ENCODE measurements around the gene VDR. TPM values are rescaled to one million over a fixed set of nuclear protein-coding genes. Genes with fewer than 3 reads are reported as not detected.

The VDR gene
- polyA plus RNA-seq, 1 donor from 2014 or later = not detected

DNA sequence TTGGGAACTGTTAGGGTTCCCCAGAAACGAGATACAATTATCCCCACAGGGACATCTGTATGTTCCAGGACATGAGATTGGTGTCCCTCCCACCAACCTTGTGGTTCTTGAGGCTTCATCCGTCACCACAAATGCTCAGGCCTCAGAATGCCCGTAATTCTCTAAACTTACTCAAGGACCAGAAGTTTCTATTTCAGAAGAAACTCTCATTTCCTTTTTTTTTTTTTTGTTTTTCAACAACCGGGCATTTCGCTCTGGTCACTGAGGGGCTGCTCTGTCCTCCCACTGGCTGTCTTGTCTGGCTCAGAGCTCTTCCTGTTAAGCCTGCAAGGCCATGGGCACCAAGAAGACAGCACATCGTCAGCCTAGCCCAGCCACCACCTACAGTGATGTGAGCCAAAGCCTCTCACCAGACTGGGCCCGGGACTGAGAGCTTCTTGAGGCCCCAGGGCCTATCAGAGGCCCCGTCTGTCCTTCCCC, 36.2 kb downstream of the VDR start:
- Histone ChIP-seq H3K9me2 (ENCODE audit: insufficient read depth, low read length) (no peaks in the 10 kb centered on the region), H4K20me1 (ENCODE audit: insufficient read depth) (no peaks in the 10 kb centered on the region), H3K9me3 (ENCODE audit: low read length) (no peaks in the 10 kb centered on the region), H3K36me3 (ENCODE audit: insufficient read depth, low read length) (no peaks in the 10 kb centered on the region), H3K27ac (ENCODE audit: low read length) (no peak overlapping the region), H3K9ac (ENCODE audit: low read length) (no peak overlapping the region), H3K27me3 (ENCODE audit: insufficient read depth, low read depth, low read length) (no peaks in the 10 kb centered on the region), H3K4me2 (ENCODE audit: low read length) (no peak overlapping the region), H2AFZ (ENCODE audit: low read depth, low read length) (no peak overlapping the region), H3K4me3 (ENCODE audit: low read length) (no peak overlapping the region), H3K79me2 (replicated peaks; ENCODE audit: insufficient read depth, low read length) (no peaks in the 10 kb centered on the region), H3F3A (ENCODE audit: insufficient read depth, low read length, poor library complexity, severe bottlenecking) (no peaks in the 10 kb centered on the region)
- TF ChIP-seq SMC3 (conservative IDR thresholded peaks at IDR 0.05; ENCODE audit: poor library complexity) (no peak), CTCF (IDR thresholded peaks at IDR 0.05; ENCODE audit: poor library complexity, severe bottlenecking) (no peak), EZH2 (IDR thresholded peaks at IDR 0.05; ENCODE audit: borderline replicate concordance, insufficient read depth, low read length, poor library complexity, severe bottlenecking) (no peak), POLR2AphosphoS5 (IDR thresholded peaks at IDR 0.05) (no peak), RAD21 (conservative IDR thresholded peaks at IDR 0.05) (no peak), EP300 (conservative IDR thresholded peaks at IDR 0.05; ENCODE audit: poor library complexity, severe bottlenecking) (no peak), MXI1 (conservative IDR thresholded peaks at IDR 0.05; ENCODE audit: poor library complexity, severe bottlenecking) (no peak), TAF1 (IDR thresholded peaks at IDR 0.05; ENCODE audit: low read depth) (no peak)
- TF ChIP-seq, protein P1, sequence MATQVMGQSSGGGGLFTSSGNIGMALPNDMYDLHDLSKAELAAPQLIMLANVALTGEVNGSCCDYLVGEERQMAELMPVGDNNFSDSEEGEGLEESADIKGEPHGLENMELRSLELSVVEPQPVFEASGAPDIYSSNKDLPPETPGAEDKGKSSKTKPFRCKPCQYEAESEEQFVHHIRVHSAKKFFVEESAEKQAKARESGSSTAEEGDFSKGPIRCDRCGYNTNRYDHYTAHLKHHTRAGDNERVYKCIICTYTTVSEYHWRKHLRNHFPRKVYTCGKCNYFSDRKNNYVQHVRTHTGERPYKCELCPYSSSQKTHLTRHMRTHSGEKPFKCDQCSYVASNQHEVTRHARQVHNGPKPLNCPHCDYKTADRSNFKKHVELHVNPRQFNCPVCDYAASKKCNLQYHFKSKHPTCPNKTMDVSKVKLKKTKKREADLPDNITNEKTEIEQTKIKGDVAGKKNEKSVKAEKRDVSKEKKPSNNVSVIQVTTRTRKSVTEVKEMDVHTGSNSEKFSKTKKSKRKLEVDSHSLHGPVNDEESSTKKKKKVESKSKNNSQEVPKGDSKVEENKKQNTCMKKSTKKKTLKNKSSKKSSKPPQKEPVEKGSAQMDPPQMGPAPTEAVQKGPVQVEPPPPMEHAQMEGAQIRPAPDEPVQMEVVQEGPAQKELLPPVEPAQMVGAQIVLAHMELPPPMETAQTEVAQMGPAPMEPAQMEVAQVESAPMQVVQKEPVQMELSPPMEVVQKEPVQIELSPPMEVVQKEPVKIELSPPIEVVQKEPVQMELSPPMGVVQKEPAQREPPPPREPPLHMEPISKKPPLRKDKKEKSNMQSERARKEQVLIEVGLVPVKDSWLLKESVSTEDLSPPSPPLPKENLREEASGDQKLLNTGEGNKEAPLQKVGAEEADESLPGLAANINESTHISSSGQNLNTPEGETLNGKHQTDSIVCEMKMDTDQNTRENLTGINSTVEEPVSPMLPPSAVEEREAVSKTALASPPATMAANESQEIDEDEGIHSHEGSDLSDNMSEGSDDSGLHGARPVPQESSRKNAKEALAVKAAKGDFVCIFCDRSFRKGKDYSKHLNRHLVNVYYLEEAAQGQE (IDR thresholded peaks at IDR 0.05; ENCODE audit: borderline replicate concordance) = no peak

DNA sequence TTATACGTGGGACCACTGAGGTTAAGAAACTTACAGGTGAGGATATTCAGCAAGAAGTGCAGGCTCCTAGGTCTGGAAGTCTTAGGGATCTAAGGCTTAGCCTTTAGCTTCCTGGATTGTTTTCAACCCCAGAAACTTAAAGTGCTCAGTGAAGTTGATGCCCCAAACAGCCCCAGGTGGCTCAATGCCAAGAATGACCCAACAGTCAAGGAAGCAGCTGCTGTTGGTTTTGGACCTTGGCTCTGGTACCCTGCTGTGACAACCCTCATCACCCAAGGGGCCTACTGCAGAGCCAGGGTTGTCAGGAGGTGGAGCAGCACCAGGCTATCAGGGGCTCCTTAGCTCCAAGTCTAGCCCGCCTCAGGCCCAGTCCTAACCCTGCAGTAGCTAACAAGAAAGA, 36.8 kb downstream of the VDR start:
- H3K4me3 ChIP-seq (ENCODE audit: low read length) = no peak overlapping the region
- H3K27ac ChIP-seq (ENCODE audit: low read length) = no peak overlapping the region
- no peaks in the 10 kb centered on the region for H3F3A ChIP-seq (ENCODE audit: insufficient read depth, low read length, poor library complexity, severe bottlenecking)
- H3K9me2 ChIP-seq (ENCODE audit: insufficient read depth, low read length) = no peaks in the 10 kb centered on the region
- H3K9ac ChIP-seq (ENCODE audit: low read length) = no peak overlapping the region
- no peaks in the 10 kb centered on the region for H3K9me3 ChIP-seq (ENCODE audit: low read length)
- H3K27me3 ChIP-seq (ENCODE audit: insufficient read depth, low read depth, low read length) = no peaks in the 10 kb centered on the region
- H3K36me3 ChIP-seq (ENCODE audit: insufficient read depth, low read length) = no peaks in the 10 kb centered on the region
- no peak for TF ChIP-seq EZH2 (IDR thresholded peaks at IDR 0.05; ENCODE audit: borderline replicate concordance, insufficient read depth, low read length, poor library complexity, severe bottlenecking)
- no peak for TF ChIP-seq TAF1 (IDR thresholded peaks at IDR 0.05; ENCODE audit: low read depth)
- TF ChIP-seq, protein P1 (IDR thresholded peaks at IDR 0.05; ENCODE audit: borderline replicate concordance) = no peak
- no peak for TF ChIP-seq POLR2AphosphoS5 (IDR thresholded peaks at IDR 0.05)
- TF ChIP-seq CTCF (IDR thresholded peaks at IDR 0.05; ENCODE audit: poor library complexity, severe bottlenecking) = no peak
- TF ChIP-seq MXI1 (conservative IDR thresholded peaks at IDR 0.05; ENCODE audit: poor library complexity, severe bottlenecking) = no peak
- TF ChIP-seq EP300 (conservative IDR thresholded peaks at IDR 0.05; ENCODE audit: poor library complexity, severe bottlenecking) = no peak
- no peaks in the 10 kb centered on the region for H4K20me1 ChIP-seq (ENCODE audit: insufficient read depth)
- H3K79me2 ChIP-seq (replicated peaks; ENCODE audit: insufficient read depth, low read length) = no peaks in the 10 kb centered on the region
- H2AFZ ChIP-seq (ENCODE audit: low read depth, low read length) = no peak overlapping the region
- no peak overlapping the region for H3K4me2 ChIP-seq (ENCODE audit: low read length)
